ENCODE measurements around the gene SLC2A10.
"Not testable (repeated sequence)": the region's sequence is repeated elsewhere in the genome, so short reads cannot be mapped to it uniquely, and the experiment has no call there.

Gene SLC2A10

DNA sequence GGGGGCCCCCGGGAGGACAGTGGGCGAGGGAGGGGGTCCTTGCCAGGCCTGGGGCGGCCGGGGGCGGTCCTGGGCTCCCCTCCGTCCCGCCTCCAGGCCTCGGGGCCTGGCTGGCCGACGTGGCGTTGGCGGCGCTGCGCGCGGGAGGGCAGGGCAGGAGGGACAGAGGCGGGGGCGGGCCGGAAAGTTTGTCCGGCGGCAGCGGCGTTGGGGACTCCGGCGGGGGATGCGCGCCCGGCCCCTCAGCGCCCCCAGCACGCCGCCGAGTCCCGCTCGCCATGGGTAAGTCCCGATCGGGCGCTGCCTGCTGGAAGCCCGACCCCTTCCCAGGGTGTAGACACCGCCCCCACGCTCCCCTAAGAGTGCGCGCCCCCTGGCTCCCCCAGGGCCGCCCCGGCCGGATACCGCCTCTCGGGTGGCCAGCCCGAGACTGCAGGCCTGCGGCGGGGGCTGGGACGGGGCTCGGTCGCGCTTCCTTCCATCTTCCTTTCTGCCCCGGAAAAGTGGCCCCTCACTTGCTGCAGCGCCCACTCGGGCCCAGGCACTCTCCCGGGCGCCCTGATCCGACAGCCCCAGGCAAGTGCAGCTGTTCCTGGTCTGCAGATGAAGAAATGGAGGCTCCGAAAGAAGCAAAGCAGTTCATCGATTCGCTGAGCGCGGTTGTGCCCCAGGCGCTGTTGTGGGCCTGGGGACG lies at the start of gene SLC2A10:
TSS of gene SLC2A10 (plus strand) at position 191 of the 694 bp plus-strand sequence. CDS start at position 279, 88 bp downstream.
- in situ Hi-C loops (cut with HindIII; ENCODE audit: low sequenced_read_pairs): no loop called here

DNA sequence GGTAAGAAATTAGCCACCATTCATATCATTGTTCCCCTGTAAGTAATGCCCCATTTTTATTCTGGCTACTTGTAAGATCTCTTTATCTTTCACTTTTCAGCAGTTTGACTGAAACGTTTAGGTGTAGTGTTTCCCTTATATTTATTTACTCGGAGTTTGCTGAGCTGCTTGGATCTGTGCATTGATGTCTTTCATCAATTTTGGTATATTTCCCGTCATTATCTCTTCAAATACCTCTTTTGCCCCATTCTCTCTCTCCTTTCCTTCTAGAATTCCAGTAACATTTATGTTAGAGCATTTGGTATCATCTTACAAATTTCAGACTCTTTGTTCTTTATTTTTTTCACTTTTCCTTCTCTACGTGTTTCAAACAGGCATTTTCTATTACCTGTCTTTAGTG lies 49.0 kb upstream of the SLC2A10 start:
- in situ Hi-C loops (cut with HindIII; ENCODE audit: low sequenced_read_pairs): no loop called here

DNA sequence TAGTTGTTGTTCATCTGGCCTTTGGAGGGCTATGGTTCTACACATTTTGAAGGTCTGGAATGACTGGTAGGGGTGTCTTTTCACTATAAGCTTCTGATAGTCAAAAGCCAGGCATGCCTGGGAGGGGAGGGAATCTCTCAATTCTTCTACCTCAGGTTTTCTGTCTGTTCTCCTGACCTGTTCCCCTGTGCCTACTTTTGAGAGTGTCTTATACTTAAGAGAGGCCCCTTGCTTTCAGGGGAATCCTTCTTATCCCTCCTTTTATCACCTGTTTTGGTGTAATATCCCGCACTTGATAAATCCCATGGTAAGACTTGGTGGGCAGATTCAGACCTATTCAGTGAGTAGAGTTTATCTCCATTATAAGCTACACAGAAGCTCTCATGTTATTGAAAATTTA lies 47.8 kb upstream of the SLC2A10 start:
- in situ Hi-C loops (cut with HindIII; ENCODE audit: low sequenced_read_pairs): no loop called here

DNA sequence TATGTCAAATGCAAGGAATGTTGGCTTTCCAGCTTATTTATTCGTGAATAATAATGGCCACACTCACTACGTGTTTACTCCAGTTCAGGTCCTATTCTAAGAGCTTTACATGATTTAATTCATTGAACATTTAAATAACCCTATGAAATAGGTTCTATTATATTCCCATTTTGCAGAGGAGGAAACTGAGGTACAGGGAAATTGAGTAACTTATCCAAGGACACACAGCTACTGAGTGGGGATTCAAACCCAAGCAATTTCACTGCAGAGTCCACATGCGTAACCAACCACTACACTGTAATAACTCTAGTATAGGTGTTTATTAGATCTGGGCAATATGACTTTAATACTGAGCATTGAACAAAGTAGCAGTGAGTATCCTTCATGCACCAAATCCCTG lies 45.9 kb upstream of the SLC2A10 start:
- in situ Hi-C loops (cut with HindIII; ENCODE audit: low sequenced_read_pairs): no loop called here

DNA sequence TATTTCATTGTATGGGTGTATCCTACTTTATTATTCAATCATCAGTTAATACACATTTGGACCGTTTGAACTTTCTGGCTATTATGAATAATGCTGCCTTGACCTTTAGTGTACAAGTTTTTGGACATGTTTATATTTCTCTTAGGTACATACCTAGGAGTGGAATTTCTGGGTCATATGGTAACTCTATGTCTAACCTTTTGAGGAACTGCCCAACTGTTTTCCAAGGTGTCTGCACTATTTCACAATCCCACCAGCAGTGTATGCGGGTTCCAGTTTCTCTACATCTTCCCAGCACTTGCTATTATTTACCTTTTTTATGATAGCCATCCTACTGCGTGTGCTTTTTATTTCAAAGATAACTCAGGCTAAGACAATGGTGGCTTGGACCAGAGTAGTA lies 43.8 kb upstream of the SLC2A10 start:
- in situ Hi-C loops (cut with HindIII; ENCODE audit: low sequenced_read_pairs): no loop called here

DNA sequence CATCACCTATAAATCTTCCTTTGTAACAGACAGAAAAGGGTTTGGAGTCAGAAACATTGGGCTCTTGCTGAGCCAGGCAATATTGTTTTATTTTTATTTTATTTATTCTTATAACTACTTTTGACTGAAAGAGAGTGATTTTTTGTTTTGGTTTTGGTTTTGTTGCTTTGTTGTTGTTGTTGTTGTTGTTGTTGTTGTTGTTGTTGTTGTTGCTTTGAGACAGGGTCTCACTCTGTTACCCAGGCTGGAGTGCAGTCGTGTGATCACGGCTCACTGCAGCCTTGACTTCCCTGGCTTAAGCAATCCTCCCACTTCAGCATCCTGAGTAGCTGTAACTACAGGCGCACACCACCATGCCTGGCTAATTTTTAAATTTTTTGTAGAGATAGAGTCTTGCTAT lies 43.1 kb upstream of the SLC2A10 start:
- in situ Hi-C loops (cut with HindIII; ENCODE audit: low sequenced_read_pairs): no loop called here

DNA sequence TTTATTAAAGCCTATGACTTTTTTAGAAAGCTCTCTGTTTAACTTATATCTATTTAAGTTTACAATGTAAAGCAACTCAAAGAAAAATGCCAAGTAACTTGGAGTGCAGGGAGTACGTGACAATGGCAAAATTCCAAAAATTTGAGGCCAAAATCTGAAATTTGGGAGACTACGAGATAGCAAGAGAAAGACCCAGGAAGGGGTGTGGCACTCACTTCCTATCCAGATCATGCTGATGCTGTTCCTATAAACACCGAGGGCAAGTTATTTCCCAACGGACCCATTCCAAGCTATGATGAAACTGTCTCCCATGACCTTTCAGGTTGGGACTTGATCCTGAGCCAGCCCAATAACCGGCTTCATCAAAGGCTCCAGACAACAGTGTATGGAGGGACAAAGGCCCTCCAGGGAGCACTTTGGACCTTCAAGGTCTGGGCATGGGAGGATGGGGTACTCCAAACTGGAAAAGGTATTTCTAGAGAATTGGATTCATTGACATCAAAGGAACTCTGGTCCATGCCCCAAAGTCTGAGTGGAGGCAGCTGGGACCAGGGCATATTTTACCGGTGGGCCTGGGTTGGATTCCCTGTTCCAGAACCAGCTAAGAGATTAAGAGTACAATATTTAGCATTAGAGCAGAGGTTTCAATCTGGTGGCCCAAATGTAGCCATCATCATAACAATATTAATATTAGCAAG lies 42.5 kb upstream of the SLC2A10 start:
- in situ Hi-C loops (cut with HindIII; ENCODE audit: low sequenced_read_pairs): no loop called here

DNA sequence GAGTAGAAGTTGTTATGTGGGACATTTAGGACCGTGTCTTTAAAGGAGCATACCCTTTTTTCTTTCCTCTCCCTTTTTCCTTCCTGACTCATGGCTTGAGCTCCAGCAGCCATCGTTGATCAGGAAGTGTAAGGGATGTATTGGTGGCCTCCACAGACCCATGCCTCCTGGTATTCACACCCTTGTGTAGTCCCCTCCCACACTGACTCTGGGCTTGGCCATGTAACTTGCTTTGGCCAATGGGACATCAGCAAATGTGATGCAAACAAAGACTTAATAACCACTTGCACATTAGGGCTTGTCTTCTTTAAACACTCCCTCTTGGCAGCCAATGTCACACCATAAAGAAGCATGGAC lies 39.2 kb upstream of the SLC2A10 start:
- in situ Hi-C loops (cut with HindIII; ENCODE audit: low sequenced_read_pairs): no loop called here

DNA sequence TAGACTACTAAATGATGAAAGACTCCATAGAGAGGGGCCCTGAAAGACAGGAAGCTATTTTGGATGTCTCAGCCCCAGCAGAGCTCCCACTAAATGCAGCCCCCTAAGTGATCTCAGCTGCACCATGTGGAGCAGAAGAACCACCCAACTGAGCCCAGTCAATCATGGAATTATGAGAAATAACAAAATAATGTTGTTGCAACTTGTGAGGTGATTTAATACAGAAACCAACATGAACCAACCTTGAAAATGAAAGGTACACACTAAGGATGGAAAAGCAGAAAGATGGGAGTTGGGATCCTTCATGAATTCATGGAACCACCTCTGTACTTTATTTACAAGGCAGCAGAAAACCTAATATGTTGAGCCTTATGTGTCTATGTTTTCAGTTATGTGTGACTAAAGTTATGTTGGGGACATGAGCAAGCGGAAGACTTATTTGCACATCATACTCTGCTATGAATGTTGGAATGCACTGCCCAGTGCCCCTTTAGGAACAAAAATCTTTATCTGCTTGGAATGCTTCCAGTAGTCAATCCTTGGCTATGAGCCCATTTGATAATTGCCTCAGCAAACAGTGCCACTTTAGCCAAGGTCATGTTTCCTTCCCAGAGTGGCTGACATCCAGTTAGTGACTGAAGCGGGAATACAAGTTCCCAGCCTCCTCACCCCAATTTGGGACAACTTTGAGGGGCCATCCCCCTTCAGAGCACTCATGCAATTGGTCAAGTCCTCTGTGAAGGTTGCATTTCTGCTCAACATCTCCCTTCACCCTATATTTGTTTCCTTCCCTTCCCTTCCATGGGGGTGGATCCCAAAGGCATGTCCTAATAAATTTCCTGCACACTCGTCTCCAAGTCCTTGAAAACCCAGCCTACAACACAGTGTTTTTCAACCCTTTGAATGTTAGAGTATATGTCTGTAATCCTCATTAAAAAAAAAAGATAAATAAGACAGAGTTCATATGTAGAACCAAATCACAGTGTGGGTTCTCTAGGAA lies 38.6 kb upstream of the SLC2A10 start:
- in situ Hi-C loops (cut with HindIII; ENCODE audit: low sequenced_read_pairs): no loop called here

DNA sequence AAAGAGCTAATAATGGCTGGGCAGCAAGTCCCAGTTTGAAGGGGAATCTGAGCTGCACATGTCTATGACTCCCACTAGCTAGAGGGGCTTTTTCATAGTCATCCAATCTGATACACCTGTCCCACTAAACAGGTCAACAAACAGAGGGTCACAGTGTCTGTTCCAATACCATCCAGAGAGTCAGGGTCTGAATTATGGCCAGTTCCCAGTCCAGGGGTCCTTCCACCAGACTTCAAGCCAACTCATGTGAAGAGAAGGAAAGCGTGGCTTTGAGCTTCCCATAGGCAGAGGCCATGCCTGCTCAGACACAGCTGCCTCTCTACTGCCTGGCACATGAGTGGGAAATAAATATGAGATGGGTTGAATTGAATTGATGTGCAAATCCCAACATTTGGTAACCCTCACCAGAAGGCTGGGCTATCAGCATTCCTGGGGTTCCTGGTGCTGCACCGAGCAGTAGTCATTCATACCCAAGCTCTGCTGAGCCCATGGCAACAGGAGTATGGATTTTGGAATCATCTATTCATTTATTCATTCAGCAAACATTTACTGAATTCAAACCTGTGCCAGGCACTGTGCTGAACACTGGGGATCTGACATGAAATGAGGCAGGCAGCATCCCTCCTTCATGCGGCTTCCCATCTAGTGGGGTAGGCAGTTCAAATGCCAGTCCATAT lies 37.4 kb upstream of the SLC2A10 start:
- in situ Hi-C loops (cut with HindIII; ENCODE audit: low sequenced_read_pairs): no loop called here

DNA sequence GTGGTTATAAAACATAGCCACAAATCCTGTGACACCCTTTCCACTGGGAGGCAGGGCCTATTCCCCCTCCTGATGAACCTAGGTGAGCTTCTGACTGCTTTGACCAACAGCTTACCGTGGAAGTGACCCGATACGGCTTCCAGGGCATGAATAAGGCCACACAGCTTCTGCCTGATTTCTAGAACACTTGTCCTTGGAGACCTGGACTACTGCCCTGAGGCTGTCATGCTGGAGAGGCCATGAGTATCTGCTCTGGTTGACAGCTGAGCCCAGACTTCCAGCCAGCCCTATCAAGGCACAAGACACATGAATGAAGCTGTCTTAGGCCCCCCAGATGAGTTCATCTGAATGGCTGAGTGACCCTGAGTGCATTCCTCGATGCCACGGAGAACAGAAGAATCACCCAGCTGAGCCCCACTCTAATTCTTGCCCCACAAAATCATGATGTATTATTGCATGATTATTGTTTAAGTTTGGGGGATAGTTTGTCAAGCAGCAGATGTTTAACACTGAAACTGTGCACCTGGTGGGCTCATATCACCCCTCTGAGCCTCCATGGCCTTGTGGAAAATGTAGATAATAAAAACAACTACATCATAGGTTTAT lies 36.8 kb upstream of the SLC2A10 start:
- in situ Hi-C loops (cut with HindIII; ENCODE audit: low sequenced_read_pairs): no loop called here

DNA sequence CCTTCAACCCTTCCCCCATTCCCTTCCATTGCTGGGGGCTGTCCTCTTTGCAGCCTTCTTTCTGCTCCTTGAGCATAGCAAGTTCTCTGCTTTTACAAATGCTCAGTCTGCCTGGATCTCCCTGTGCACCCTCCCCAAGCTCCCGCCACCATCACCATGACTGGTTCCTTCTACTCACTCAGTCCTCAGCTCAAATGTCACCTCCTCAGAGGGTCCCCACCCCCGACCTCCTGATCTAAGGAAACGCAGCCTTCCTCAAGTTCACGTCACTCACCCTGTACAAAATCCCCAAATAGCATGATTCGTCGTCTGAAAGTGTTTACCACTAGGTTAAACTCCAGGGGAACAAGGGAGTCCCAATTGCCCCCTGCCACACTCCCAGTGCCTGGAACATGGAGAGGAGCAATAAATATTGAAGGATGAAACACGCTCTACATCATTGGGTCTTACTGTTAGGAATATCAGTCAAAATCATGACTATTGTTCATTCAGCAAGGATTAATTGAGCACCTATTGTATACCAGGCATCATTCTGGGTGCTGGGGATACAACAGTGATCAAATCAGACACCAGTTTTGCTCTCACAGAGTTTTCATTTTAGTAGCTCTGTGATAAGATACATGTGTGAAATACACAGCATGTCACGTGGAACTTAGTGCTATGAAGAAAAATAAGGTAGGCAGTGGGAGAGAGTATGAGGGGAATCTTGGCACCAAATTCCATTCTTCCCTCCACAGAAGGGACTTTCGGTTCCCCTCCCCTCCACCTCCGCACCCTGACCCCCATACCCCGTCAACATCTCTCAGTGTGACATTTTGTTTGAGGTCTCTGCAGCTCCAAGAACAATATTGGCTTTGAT lies 35.8 kb upstream of the SLC2A10 start:
- in situ Hi-C loops (cut with HindIII; ENCODE audit: low sequenced_read_pairs): no loop called here

DNA sequence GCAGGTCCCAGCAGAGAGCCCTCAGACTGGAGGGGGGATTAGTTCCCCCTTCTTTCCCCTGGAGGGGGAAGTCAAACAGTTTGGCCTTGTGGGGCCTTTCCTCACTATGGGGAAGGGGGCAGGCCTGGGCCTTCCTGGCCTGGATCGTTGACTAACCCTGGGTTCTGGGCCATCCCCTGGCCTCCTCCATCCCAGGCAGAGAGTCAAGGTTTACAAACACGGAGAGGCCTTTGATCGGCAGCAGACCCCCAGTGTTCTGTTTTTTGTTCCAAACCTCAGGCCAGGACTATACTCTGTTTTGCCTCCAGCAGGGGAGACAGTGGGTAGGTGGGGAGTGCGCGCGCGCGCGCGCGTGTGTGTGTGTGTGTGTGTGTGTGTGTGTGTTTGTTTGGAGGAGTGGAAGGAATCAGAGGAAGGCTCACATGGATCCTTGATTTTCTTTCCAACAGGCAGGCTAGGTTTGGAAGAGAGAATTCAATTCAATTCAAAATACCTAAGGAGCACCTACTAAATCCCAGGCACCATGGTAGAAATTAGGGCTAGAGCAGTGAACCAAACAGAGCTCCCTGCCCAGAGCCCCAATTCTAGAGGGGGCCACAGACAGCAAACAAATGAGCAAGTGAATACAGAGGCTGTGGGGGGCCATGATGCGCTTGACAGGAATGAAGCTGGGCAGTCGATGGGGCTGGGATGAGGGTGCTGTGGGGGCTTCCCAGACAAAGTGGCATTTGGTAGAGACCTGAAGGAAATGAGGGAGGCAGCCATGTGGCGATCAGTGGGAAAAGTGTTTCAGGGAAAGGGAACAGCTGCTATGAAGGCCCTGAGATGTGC lies 35.0 kb upstream of the SLC2A10 start:
- in situ Hi-C loops (cut with HindIII; ENCODE audit: low sequenced_read_pairs): no loop called here

DNA sequence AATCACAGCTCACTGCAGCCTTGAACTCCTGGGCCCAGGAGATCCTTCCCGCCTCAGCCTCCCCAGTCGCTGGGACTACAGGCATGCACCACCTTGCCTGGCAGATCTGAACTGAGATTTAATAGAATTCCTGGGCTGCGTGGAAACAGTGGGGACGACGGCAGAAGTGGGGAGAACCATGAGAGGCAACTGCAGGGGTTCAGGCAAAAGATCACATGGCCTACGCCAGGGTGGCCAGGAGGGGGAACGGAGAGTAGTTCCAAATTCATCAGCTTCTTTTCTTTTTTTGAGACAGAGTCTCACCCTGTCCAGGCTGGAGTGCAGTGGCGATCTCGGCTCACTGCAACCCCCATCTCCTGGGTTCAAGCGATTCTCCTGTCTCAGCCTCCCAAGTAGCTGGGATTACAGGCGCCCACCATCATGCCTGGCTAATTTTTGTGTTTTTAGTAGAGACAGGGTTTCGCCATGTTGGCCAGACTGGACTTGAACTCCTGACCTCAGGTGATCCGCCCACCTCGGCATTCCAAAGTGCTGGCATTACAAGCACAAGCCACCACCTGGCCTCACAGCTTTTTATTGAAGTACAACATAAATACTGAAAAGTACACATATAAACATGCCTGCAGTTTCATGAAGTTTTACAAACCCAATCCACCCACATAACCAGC lies 32.7 kb upstream of the SLC2A10 start:
- in situ Hi-C loops (cut with HindIII; ENCODE audit: low sequenced_read_pairs): not testable (repeated sequence)

DNA sequence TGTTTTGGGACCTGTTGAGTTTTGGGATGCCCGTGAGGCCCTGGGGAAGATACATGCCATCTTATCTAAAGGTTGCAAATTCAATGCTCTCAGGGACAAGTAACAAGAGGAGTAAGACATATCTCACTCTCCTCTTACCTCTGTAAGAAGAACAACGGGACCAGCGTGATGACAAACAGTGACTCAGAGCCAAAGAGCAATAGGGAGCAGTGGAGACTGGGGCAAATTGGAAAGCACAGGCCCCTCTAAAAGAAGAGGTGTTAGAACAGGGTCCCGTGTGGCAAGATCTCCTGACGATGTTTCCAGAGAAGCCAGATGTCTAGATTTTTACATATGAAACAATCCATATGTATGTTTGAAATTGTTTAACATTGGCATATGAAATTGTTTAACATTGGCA lies 31.8 kb upstream of the SLC2A10 start:
- in situ Hi-C loops (cut with HindIII; ENCODE audit: low sequenced_read_pairs): no loop called here

DNA sequence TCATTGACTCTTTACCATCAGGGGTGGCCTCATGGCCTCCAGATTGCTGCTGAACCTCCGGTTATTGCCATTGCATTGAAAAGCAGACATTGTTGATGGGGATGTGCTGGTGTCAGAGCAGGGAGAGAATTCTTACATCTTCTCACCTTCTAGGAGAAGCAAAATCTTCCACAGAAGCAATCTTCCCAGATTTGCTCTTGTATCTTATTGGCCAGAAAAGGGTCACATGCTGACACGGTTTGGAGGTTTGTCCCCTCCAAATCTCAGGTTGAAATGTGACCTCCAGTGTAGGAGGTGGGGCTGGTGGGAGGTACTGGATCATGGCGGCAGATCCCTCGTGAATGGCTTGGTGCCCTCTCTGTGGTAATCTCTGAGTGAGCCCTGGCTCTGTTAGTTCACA lies 30.9 kb upstream of the SLC2A10 start:
- in situ Hi-C loops (cut with HindIII; ENCODE audit: low sequenced_read_pairs): no loop called here

DNA sequence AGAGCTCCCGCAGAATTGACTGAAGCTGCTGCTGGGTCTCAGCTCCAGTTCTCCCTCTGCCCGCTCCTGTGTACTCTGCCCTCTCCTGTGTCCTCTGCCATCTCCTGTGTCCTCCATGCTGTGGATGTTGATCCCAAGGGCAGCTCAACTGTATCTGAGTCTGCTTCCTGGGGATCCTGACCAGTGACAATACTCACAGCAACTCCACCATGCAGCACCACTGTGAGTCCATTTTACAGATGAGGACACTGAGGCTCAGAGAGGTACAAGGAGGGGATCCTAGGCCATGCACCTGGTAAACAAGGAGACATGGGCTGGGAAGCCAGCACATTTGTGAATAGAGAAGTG lies 28.8 kb upstream of the SLC2A10 start:
- in situ Hi-C loops (cut with HindIII; ENCODE audit: low sequenced_read_pairs): no loop called here
